Superior temporal gyrus (tissue), 1 donor: ENCODE results near the gene SORL1.
A peak's percentile ranks its signal among the peaks of the same experiment; 100 is the strongest.

ENCODE experiments used
- DNase-seq: peaks from one replicate; pipeline ENCODE4 v3.0.0-alpha.2; 2016; ENCODE audit errors: extremely low spot score

SORL1 gene

DNA sequence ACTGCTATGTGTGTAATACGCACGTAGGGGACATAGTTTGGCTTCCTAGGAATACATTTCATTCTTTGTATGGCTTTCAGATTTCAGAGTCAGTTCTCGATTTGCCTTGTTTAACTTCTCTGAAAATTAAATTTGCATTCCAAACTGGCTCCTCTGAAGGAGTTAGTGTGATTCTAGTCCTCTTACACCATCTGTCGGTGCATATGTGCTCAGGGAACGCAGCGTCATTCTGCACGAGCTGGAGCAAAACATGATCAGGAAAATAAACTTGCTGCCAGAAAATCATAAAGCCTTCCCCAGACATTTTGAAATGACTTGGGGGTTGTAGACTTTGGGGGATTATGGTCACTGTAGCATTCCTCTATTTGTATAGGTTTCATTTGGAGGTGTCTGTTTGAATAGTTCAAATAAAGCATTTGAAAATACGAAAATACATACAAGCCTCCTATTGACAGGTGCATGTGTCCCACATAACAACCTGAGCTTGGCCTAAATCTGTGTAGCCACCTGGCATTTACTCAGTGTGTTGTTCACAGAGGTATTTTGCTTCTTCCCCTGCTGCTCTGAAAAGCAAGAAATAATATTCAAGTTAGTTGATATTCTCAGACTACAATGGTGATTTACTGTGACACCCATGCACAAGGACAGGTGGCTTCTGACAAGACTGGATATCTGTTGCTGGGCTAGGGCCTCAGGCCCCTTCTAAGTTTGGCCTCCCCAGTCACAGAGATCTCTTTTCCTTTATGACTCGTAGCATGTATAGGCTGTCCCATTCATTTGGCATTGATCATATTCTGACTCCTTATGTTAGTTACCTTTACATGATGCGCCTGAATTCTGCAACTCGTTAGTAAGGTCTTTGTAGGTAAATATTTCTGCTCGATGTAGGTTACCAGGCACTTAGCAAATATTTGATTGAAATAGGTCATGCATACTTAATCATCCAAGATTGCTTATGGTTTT is 82.3 kb downstream of the SORL1 start:
- DNase-seq: peak; percentile 91

DNA sequence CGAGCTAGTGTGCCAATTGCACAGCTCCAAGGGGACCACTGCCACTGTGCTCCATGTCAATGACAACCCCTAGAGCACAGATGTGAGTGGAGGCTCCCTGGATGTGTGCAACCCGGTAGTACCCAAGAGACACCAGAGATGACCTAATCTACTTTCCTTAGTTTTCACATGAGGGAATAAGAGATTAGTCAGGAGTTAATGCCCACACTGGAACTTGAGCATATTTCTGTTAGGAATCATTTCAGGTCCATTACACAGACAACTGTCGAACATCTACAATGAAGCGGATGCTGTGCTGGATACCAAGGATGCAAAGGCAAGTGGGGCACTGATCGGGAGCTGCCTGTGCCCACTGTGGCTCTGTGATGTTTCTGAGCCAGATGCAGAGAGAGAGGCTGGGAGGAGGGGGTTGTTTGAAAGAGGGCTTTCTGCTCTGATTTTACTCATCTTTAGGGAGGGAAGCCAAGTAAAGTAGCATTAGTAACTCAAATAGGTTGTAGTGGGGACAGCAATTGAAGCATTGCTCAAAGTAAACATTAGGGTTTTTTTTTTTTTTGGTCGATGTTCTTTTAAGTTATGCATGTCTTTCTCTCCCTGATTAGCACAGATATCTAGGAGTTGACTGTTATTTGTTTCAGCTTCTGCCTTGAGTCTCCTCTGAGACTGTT is 83.1 kb downstream of the SORL1 start:
- DNase-seq: peak; percentile 33

DNA sequence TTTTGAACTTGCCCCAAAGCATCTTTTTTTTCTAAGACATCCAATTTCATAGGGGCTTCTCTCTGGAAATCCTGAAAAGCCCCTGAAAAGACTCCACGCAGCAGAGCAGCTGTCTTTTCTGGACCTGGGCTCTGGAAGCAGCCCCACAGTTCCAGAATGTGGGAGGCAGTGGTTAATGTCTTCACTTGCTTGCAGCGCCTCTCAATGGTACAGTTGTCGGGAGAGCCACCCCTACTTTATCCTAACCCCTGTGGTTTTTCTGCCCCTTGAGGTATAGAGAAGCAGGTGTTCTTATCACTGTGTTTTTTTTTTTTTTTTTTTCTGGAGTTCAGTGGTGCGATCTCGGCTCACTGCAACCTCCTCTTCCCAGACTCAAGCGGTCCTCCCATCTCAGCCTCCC is 84.0 kb downstream of the SORL1 start:
- DNase-seq: no peak

DNA sequence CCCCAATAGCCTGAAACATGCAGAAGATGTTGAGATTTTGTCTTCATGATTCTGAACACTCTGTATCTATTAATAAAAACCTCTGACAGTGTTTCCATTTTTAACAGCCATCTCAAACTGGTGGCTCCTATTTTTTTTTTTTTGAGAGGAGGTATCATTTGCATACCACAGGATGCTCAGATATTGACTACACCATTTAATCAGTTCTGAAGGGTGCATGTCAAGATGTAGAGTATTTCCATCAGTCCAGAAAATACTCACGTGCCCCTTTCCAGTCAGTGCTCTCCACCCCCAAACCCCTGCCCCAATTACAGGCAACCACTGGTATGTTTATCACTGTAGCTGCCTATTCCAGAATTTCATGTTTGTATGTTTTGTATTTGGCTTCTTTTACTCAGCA is 85.9 kb downstream of the SORL1 start:
- no peak for DNase-seq

DNA sequence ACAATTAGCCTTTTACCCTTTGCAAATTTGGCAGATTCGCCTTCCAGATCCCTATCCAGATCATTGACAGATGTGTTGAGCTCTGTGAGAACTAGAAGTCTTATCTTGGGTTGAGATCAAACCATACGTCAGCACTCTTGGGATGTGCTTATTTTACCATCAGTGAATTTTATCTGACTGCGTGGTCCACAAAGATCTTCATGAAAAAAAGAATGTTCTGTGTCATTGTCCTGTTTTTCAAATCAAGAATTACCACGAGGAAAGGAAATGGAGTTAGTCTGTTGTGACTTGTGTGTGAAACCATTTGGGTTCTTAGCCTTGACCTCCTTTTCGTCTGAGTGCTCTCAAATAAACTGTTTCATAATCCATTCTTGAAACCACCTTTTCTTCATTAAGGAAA is 86.9 kb downstream of the SORL1 start:
- no peak for DNase-seq

DNA sequence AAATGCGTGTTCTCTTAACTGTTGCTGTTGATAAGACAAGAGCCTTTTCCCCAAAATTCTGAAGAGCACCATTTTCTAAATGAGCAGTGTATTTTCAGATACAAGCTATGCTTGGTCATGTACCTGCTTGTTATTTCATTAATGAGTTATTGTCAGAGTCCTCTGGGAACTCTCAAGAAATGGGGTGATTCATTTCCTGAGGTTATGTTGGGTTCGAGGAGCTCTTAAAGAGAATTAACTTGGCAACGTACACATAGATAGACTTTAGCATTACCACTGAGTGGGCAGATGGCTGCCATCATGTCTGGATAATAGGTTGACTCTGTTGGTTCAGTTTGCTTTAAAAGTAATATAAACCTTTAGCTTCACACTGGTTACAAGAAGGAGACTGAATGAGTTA is 88.5 kb downstream of the SORL1 start:
- no peak for DNase-seq

DNA sequence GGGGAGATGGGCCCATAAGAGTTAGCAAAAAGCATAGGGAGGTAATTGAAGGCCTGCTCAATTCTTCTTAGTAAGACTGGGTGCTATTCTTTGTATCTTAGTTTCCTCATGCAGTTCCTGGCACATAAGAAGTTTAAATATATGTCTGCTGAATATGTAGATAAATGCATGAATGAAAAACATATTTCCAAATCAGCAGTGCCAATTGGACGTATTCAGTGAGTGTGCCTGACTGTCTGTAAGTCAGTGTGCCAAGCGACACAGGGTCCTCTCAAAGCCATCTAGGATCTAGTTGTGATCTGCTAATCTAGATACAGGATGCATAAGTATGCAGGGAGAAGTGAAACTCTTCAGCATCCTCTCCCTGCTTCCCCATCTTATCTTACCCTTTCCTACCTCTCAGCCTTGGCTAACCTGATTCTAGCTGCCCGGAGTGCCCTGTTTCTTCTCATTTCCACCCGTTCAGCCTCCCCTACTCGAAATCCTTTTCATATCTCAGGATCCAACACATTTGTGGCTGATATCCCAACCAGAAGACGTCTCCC is 91.8 kb downstream of the SORL1 start:
- DNase-seq: no peak

DNA sequence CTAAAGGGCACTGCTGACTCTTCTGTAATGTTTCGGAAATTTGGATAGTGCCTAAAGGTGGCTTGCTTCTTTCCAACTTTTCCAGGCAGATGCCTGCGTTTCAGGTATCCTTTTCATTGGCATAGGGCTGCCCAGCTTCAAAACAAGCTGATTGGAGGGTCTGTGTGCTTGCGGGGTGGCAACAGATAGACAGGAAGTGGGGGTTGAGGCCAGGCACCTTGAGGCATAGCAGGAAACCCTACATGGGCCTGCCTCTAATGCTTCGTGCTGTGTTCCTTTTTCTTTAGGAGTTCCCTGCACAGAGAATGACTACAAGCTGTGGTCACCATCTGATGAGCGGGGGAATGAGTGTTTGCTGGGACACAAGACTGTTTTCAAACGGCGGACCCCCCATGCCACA is 92.8 kb downstream of the SORL1 start:
- DNase-seq: no peak

DNA sequence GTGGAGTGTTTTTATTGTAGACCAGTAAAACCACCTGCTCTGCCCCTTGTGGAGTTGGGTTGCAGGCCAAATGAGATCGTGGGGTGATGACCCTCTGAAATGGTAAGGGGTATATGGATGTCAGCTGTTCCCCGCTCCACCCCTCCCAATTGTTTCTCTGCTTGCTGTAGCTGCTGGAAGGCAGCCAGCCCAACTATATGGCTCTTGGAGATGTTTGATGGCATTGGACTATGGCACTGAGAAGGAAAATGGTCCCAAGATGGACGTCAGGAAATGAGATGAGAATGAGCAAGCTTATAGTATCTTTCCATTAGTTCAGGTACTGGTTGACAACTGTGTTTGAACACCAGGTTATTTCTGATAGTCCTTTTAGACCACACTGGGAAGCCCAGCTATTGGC is 95.5 kb downstream of the SORL1 start:
- DNase-seq: no peak

DNA sequence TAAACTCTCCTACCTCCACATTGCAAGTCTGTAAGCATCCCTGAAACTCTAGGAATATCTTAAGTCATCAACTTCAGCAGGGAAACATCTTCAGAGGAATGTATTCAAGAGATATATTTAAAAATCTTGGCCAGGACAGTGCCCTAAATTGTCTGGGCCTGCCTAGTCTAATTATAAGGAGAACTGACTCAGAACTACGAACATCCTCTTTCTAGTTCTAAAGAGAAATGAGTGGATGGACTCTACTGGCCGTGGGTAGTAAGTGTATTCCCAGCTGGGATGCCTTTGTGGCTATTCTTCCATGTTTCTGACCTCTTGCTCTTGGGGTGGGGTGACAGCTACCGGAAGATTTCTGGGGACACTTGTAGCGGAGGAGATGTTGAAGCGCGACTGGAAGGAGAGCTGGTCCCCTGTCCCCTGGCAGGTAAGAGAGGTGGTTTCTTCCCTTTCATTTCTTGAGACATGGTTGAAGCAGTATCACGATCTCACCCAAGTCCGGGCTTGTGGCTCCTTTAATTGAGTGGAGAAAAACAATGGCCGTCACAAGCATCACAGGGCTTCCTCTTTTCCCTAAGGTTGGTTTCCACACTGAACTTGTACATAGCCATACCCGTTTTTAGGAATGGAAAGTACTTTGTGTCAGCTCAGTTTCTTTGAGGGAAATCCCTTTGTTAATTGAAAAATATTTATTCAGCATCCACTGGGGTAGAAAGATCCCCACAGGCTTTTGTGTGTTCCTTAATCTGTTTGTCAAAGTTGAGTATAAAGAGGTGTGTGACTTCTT is 98.3 kb downstream of the SORL1 start:
- peak; percentile 34 for DNase-seq

DNA sequence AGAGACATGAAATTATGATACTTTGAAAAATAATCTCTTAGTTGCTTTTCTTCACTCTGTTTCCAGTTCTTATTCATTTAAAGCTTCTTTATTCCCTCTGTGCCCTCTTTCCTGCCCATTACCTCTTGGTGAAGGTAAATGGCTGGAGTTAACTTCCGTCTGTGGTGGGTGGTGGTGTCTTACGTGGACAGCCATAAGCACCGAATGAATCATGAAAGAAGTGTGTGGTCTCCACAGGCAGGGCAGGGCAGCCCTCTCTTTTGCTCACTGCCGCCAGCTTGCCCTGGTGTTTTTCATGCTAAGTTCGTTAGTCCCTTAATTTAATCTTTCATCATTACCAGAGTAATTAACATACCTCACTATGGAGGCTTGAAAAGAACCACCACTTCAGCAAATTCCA is 99.3 kb downstream of the SORL1 start:
- no peak for DNase-seq

DNA sequence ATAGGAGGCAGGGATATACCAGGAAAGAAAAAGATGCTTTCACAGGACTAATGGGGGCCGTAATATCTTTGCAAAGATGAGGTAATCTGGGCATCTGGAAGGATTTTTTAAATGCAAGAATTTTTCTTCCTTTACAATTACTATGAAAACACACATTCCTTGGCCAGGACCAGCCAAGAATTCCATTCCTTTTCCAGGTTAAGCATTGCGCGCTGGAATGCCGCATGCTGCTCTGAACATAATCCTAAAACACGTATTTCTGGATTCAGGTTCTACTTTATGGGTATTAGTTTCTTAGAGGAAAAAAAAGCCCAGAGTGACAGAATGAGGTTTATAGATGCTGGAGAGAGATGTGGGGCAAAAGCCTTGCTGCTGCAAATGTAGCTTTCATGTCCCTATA is 100.0 kb downstream of the SORL1 start:
- no peak for DNase-seq

DNA sequence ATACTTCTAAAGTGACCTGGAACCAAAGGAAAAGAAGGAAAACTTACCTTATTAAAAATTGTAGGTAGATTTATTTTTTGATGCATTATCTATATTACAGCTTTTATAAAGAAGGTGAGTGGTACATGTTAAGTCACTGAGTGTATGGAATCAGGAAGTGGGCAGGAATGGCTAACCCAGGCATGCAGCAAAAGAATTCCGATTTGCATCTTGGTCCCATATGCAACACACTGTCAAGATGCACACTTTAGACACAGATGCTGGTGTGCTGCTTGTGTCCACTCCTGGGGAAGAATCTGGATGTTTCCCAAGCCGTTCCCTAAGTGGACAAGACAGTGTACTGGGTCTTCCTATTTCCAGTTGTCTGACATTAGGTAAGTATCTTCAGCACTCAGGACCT is 100.5 kb downstream of the SORL1 start:
- no peak for DNase-seq

DNA sequence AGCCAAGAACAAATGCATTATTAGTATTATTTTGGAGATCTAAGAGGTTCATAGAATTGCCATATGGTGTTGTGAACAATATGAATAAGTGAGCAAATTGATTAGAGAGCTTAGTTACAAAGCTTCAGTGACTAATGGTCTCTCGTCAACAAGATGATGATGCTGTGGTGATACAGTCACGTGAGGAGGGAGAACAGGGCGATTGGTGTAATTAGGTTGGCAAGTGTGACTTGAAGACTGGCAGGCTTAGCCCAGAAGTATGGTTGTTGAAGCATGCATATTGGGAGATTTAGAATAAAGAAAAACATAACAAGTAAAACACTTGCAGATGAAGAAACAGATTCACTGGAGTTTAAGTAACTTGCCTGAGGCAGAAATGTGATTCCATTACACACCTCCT is 101.3 kb downstream of the SORL1 start:
- no peak for DNase-seq

DNA sequence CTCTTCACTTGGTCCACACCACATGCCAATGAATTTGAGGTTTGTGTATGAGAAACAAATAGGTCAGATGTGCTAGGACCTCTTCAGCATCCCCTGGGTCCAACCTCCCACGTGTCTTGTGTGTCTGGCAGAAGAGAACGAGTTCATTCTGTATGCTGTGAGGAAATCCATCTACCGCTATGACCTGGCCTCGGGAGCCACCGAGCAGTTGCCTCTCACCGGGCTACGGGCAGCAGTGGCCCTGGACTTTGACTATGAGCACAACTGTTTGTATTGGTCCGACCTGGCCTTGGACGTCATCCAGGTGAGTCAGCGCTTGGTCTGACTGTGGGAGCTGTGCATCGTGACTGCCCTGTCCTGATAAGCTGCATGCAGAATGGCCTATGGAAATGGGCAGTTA is 101.7 kb downstream of the SORL1 start:
- DNase-seq: no peak

DNA sequence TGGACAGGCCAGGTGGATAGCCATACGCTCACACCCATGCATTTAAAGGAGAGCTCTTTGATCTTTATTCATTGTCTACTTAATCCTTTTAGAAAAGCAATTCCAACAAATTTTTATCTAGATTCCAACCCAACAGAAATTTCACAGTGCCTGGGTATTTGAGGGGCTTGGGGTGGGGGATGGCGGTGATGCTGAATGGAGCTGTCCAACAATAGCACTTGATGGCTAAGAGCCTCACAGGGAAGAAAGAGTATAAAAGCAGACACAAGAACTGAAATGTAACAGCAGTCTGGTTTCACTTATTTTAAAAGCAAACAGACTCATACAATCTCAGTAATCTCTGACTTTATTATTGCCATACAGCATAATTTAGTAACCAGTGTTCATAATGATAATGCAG is 102.4 kb downstream of the SORL1 start:
- no peak for DNase-seq

DNA sequence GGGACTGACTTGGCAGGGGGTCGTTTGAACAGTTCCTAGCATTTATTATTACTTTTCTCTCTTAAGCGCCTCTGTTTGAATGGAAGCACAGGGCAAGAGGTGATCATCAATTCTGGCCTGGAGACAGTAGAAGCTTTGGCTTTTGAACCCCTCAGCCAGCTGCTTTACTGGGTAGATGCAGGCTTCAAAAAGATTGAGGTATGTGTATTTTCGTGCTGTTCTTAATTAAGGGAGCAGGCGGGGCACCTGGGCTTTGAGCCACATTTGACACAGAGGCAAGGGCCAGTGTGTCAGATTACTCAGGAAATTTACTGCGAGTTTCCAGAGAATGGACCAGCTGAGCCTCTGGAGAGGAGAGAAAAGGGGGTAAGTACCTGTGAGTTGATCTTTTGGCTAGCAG is 103.0 kb downstream of the SORL1 start:
- no peak for DNase-seq

DNA sequence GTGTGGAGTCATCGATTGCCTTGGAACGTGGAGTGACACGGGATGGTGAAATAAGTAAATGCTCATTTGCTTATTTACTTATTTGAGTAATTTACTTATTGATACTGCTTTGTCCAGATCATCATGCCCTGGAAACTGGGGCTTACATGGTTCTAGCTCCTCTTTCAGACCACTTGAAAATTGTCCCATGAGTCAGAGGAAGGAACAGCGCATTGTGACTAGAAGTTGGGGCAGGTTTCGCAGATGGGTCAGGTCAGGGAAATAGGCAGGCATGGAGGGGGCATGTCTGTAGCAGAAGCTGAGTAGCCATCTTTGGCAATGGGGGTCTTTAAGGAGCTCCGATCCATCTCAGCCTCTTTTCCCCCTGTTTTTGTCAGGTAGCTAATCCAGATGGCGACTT is 104.8 kb downstream of the SORL1 start:
- DNase-seq: no peak

DNA sequence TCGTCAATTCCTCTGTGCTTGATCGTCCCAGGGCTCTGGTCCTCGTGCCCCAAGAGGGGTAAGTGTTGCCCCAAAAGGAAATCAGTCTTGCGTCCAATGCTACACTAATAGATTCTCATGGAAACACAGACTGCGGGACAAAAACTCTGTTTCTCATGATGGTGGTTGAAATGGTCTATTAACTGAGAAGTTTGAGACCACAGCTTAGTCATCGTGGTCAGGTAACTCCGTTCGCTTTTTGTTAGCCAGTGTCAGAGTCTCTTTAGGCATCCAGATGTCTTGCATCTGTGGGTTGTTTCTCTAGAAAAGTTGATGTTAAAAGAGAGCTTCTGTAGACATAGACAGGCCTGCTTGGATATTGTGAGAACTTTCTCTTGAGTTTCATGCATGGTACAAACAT is 105.2 kb downstream of the SORL1 start:
- DNase-seq: no peak

DNA sequence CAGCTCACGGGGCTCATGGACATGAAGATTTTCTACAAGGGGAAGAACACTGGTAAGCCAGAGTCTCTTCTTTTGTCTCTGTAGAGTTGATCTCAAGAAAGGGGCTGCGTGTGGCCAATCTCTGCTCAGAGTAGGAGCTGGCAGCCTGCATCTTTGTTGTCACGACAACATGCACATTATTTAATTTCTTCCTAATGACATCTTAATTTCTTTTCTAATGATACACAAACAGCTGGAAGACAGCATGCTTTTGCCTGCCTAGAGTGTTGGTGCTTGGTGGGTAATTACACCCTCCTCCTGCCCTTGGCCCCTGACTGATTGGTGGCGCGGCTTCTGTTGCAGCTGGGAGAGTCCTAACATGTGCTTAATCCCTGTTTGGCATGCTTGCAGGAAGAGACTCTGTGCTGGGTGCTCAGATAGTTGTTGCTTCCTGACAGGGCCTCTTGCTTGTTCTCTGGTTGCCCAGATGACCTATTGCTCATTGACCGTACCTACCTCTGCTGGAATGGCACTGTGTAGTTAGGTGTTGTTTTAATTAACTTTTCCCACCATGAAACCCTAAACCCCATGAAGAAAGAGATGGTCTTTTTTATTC is 107.6 kb downstream of the SORL1 start:
- no peak for DNase-seq

DNA sequence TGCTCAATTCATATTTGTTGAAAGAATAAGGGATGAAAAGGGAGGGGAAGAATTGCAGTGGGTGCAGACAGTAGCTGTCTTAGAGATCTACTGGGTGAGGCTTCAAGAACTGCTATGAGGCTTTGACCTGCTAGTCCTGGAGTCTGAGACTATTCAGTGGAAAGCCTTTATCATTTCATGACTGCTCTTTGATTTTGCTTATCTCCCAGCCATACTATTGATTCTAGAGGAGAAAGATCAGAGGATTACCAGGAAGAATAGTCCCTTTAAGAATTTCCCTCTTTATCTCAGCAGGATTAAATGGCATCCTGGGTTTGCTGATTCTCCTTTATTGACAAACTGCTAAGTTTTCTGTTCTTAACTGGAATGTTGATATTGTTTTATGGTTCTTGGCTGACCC is 108.1 kb downstream of the SORL1 start:
- DNase-seq: no peak

DNA sequence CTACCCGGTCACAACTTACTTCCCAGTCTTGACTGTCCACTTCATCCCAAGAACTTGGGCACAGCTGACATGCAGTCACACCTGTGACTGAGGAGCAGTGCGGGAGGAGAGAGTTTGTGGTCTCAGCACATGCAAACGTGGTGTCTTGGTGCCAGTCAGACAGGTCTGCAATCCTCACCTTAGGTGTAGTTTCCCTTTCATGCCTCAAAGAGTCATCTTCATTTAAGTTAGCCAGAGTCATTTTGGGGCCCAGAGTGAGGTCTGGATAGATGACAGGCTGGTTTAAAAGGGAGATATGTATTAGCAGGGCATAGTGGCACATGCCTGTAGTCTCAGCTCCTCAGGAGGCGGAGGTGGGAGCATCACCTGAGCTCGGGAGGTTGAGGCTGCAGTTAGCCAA is 109.1 kb downstream of the SORL1 start:
- DNase-seq: no peak
